GM19351 (cell line): ENCODE measurements around the gene EVX1.

Experiments
- ATAC-seq: cut with Tn5 transposase; IDR thresholded peaks from one replicate; pipeline ENCODE4 v1.9.1; 2021; ENCODE audit warnings: mild to moderate bottlenecking, moderate library complexity; ENCODE audit not compliant: unreplicated experiment

The EVX1 gene

DNA sequence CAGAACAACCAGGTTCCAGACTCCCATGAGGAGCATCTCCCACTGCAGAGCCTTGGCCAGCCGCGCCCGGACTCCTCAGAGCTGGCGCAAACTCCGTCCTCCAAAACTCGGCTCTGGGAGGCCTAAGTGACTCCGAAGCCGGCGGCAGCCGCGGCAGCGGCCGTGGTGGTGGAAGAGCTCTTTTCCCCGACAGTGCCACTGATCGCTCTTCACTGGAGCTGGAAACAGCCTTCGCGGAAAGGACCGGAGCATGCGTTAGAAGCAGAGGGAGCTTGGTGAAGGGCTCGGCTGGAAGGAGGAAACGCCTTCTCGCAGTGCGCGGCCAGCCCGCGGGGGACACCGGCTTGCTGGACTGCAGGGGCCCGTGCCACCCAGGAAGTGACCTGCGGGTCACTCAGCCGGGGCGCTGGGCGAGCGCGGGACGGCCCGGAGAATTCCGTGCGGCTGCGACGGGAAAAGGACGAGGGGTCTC is 37.7 kb upstream of the EVX1 start:
- no peak for ATAC-seq

DNA sequence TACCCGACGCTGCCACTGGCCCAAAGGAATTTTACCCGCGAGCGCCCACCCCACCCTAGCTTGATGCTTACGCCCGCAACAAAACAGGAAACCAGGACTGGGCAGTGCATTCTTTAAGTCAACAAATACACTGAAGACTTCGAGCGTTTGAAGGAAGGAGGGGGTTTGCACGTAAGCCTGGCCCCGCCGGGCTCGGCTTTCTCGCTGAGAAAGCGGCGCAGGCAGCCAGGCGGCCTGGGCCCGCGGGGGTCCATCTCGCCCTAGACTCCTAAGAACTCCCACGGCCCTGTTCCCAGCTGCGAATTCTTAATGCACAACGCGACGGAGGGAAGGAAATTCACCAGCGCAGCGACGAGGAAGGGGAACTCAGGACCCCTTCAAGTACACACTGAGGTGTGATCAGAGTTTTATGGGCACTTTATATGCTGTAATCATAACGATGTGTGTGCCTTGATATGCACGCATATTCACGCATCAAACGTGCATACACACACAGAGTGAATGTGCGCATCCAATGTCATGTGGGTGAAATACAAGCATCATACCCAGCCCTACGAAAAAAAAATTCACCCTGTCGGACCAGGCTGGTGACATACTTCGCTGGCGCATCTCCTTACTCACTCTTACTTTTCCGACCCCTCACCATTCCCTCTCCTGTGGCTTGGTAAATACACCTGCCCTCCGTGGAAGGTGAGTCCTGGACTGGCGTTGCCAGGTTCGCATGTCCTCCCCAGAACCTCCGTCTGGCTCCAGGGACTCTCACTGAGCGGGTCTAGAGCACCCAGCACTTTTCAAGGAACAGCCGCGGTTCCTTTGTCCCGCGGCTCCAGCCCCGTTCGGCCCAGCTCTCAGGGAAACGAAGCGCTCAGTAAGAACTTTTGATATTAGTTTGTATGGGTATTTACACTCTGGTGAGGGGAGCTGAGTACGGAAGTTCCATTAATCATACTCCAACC is 37.0 kb upstream of the EVX1 start:
- no peak for ATAC-seq

DNA sequence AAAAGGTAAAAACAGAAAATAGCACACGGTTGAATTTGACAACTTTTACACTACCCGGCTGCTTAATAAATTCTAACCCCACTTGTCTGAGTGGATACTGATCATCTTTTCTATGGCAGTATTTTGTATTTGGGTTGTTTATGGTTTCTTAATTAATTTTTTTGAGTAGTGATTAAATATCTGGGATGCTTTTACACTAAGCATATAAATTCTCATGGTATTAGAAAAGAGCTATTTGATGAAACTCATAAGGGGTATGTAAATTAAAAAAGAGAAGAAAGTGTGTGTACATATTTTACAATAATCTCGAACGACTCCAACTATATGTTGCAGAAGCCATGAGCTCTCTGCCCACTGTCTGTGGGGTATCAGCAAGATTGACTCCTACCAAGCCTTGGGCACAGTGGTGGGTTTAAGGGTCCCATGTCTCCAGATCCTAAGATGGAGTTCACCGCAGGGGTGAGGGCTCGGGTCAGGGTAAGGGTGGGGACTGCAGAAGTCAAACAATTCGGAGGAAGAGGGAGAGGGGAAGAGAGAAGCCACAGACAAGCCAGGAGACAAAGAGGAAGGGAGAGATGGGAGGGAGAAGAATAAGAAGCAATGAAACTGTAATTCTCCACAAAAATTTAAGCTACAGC is 35.1 kb upstream of the EVX1 start:
- ATAC-seq, result no peak

DNA sequence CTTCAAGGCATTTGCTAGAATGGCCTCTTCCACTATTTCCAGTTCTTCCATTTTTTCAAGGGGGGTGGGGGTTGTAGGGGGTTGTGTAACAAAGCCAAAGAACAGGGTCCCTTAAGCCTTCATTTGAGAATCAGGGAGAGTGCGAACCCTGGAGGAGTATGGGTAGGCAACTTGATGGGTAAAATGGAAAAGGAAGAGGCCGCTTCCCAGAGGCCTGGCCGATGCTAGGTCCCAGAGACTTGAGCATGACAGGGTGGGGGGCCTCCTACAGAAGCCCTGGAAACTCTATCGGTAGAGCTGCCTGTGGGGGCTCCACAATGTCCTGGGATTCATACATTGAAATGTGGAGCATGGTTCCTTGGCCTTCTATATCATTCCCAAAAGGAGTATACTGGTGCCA is 33.6 kb upstream of the EVX1 start:
- no peak for ATAC-seq

DNA sequence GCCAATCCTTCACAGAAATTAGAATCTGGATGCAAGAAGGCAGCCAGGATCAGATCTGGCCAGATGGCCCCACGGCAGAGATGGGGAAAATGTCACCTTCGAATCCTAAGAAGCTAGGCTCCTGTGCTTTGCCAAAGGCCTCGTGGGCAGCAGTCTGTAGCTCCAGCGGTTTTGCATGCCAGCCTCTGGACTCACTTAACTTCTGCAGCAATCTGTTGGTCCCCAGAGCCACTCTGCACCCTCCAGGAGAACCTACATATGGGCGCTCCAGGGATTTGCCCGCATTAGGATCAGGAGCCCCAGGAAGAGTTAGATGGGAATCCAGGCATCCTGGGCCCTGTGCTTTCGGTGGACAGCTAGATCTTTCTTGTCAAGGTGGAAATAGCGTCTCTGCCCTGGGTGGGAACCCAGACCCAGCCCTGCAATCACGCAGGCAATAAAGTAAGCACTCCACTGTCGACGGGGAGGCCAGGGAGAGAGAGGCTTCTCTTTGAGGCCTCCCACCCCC is 32.6 kb upstream of the EVX1 start:
- ATAC-seq, result no peak

GRCh38 chr7:27210441-27211083 is 32.0 kb upstream of the EVX1 start:
- no peak for ATAC-seq

DNA sequence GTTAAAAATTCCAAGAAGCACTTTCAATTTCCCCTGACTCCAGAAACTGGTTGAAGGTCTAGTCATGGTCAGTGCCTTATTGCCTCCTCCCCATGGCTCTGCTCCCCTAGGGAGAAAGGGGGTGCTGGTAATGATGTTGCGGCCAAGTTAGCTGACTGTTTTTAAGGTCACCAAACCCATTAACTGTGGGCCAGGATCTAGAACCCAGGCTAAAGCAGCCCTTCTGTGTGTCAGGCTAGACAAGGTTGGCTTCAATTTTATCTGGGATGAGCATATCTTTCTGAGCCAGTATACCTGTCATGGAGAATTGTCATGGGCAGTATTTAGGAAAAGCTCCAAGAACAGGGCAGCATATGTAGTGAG is 31.5 kb upstream of the EVX1 start:
- no peak for ATAC-seq

- no peak for ATAC-seq
Observed at GRCh38 chr7:27211764-27212204, 30.8 kb upstream of the EVX1 start.

DNA sequence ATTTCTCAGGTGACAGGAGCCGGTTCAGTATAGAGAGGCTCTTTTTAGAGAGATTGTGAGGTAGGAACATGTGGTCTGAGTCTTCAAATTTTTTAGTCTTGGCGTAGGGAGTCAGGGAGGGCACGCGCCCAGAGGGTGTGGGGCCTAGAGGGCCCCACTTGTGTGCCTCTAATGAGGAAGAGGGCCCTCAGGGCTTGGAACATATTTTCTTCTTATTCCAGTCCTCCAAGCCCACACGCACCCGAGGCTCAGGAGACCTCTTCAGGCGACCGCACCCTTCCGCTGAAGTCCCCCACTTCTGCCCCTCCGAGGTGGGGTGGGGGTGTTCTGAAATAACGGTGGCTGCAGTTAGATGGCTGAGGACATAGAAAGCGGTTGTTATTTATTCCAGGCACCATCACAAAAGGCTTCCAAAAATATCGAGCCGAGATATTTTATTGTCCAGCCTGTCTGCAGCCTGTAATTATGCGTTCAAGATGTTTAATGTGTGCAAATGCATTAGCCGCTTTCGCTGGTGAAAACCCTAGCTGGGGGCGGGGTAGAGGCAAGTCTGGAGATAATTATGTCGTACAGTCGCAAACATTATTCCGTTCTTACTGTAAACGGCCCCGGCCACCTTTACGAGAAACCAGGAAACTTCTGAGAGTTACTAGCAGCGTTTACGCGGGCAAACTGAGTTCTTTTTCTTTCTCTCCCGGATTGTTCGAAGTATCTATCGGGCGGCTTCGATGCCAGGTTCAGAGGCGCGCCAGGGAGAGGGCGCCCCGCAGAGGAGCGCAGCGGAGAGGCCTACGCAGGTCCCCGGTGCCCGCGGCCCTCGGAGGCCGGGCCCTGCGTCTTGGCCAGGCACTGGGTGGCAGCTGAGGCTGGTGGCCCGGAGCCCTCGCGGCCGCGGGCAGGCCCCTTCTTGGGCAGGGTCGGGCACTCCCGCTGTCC is 29.8 kb upstream of the EVX1 start:
- no peak for ATAC-seq

GRCh38 chr7:27213433-27214238 is 29.0 kb upstream of the EVX1 start:
- ATAC-seq, result no peak

GRCh38 chr7:27214239-27214950 is 28.2 kb upstream of the EVX1 start:
- ATAC-seq, result no peak

DNA sequence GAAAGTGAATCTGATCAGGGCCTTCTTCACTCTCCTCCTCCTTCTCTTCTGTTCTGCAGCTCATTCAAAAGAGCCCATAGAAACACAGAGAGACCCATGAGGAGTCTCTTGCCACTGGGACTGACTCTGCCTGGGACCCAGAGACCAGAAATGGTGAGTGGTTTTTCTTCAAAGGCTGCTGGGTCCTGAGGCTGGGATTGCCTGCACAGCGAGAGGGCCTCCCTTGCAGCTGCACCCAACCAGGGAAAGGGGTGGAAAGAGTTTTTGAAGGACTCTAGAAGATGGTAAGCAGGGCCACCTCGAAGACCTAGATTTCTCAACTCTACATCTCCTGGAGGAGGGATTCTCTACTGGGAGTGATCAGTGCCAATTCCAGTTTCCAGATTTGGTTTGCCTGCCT is 27.2 kb upstream of the EVX1 start:
- ATAC-seq, result no peak

GRCh38 chr7:27217951-27218350 is 24.7 kb upstream of the EVX1 start:
- ATAC-seq, result no peak

GRCh38 chr7:27219821-27220220 is 22.8 kb upstream of the EVX1 start:
- no peak for ATAC-seq

DNA sequence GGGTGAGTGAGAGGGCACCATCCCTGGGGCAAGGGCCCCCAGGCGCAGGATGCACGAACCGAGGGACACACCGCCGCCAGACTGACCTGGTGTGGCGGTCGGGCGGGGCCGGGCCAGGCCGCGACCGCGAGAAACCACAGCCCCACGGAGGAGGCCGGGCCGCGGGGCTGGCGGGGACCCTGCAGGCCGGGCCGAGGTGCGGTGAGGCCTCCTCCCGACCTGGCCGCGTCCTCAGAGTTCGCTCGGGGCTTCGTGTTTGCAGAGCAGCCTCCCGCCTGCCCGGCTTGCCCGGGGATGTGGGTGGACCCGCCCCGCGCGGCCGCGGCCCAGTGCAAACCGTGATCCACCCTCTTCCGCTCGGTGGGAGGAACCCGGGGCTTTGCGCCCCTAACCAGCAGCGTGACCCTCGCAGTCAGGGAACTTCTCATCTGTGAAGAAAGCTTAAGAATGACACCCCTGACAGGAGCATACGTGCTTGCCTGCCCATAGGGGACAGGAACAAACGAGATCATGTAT is 22.1 kb upstream of the EVX1 start:
- no peak for ATAC-seq

DNA sequence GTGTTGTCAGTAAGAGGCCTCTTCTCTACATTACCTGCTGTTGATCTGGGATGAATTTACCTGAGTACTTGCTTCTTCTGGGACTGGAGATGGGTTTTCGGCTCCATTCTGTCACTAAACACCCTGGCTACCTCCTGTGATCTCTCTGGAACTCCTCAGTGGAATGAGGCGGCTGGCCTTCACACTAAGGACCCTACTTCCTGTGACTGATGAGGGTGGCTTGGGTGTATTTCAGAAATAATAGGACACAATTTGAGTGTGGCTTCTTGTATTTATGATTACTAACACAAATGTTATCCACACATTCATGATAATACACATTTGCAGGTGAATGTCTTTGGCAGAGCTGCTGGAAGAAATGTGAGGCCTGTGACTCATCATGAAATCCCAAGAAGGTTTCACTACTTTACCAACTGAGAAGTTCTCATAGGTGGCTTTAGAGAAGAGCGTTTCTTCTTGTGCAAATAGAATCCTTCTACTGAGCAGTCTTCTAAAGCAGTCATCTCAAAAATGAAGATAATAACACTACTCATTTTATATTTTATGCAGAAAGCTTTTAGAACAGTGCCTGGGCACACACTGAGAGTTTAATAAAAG is 21.3 kb upstream of the EVX1 start:
- peak; percentile 56 for ATAC-seq

DNA sequence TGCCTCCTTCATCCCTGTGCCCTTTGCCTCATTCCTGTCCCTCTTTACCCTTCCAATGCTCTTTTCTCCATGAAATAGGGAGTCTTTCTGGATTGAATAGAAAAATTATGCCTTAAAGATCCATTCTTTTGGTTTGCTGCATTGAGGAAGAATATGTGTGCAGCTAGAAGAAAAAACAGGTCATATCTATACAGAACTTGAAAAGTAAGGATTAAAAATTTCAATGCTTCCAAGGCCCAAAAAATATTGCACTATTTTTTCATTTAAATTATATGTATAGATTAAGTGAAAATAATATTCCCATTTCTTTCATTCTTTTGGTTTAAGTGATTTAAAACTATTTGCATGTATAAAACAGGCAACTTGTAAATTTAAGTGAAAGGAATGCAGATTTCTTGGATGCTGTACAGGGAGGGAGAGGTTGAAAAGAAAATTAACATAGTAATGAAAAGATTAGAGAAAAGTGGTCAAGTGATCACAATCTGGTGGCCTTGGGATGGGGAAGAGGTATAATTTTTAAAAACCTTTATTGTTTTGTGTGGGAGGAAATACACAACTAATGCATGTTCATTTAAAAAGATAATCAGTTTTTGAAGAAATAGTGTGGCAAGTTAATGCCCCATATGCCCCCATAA is 18.5 kb upstream of the EVX1 start:
- no peak for ATAC-seq
